Measurements from ENCODE around the gene KRT6B. TPM values are rescaled to one million over a fixed set of nuclear protein-coding genes. Genes with fewer than 3 reads are reported as not detected.

Gene KRT6B
- total RNA-seq, 1 experiment from 2014 or later, result not detected

DNA sequence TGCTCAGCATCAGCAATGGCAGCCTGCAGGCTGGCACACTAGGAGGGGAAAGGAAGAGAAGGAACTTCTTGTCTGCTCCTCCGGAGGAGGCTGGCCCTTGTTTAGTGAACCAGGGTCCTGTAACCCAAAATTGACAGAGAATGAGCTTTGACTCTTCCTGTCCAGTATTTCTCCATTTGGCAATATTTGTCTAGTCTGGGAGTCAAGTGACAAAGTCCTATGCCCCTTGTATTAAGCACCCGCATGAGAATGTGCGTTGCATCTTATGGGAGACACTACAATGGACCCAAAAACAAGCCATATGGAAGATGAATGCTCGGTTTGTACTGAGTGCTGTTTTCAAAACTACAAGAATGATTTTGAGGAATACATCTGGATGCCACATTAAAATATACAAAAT is 17.9 kb upstream of the KRT6B start (continued):
- TF ChIP-seq CTCF (IDR thresholded peaks at IDR 0.05 in 2 of 3, conservative IDR thresholded peaks at IDR 0.05 in 1 of 3; ENCODE audit: borderline replicate concordance in 1 of 3, insufficient read depth in 1 of 3, low read depth in 2 of 3, low read length in 2 of 3) (no peak), ATF3 (IDR thresholded peaks at IDR 0.05) (no peak), RAD21 (IDR thresholded peaks at IDR 0.05; ENCODE audit: low read depth) (no peak), POLR2A (IDR thresholded peaks at IDR 0.05; ENCODE audit: borderline replicate concordance, extremely low read depth, insufficient read depth, insufficient read length) (no peak), CEBPB (IDR thresholded peaks at IDR 0.05; ENCODE audit: low read depth) (no peak), CBX3 (IDR thresholded peaks at IDR 0.05; ENCODE audit: low read depth) (no peak), EGR1 (IDR thresholded peaks at IDR 0.05; ENCODE audit: low read depth) (no peak), SP1 (IDR thresholded peaks at IDR 0.05; ENCODE audit: low read depth) (no peak)
- TF ChIP-seq, protein P1, sequence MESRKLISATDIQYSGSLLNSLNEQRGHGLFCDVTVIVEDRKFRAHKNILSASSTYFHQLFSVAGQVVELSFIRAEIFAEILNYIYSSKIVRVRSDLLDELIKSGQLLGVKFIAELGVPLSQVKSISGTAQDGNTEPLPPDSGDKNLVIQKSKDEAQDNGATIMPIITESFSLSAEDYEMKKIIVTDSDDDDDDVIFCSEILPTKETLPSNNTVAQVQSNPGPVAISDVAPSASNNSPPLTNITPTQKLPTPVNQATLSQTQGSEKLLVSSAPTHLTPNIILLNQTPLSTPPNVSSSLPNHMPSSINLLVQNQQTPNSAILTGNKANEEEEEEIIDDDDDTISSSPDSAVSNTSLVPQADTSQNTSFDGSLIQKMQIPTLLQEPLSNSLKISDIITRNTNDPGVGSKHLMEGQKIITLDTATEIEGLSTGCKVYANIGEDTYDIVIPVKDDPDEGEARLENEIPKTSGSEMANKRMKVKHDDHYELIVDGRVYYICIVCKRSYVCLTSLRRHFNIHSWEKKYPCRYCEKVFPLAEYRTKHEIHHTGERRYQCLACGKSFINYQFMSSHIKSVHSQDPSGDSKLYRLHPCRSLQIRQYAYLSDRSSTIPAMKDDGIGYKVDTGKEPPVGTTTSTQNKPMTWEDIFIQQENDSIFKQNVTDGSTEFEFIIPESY (IDR thresholded peaks at IDR 0.05; ENCODE audit: extremely low read depth, insufficient replicate concordance, low read length), result no peak

- H2AFZ ChIP-seq (ENCODE audit: low read depth, low read length, poor library complexity, severe bottlenecking), result no peak overlapping the region
- no peaks in the 10 kb centered on the region for H3K9me2 ChIP-seq (ENCODE audit: insufficient read depth)
- H3K36me3 ChIP-seq (ENCODE audit: control insufficient read depth in 1 of 2, insufficient read depth in 2 of 2, low read length in 2 of 2), result no peaks in the 10 kb centered on the region
- H3K9me3 ChIP-seq (ENCODE audit: control insufficient read depth in 1 of 2, insufficient read depth in 1 of 2, low read depth in 1 of 2, low read length in 2 of 2), result no peaks in the 10 kb centered on the region
- H3K4me1 ChIP-seq (ENCODE audit: control insufficient read depth in 1 of 2, insufficient read depth in 2 of 2, low read length in 2 of 2), result no peaks in the 10 kb centered on the region
- intact Hi-C loops (cut with micrococcal nuclease), result no loop called here
- DNase-seq (ENCODE audit: low read depth, low spot score) (no peak), ATAC-seq (no peak)
- CTCF ChIA-PET, result no interaction called here
- POLR2A ChIA-PET, result no interaction called here
- no peak for TF ChIP-seq POLR2AphosphoS5 (IDR thresholded peaks at IDR 0.05; ENCODE audit: low read depth, low read length)
- no peak for TF ChIP-seq ZNF274 (IDR thresholded peaks at IDR 0.05; ENCODE audit: low read depth, low read length)
- TF ChIP-seq YY1 (IDR thresholded peaks at IDR 0.05; ENCODE audit: extremely low read depth, insufficient replicate concordance, low read depth, low read length), result no peak
- TF ChIP-seq, protein P1 (IDR thresholded peaks at IDR 0.05; ENCODE audit: extremely low read depth, insufficient replicate concordance, low read length), result no peak
- TF ChIP-seq TCF7L2 (IDR thresholded peaks at IDR 0.05; ENCODE audit: borderline replicate concordance, extremely low read depth, insufficient read depth, insufficient read length), result no peak
- TF ChIP-seq CEBPB (IDR thresholded peaks at IDR 0.05; ENCODE audit: low read depth), result no peak
- TF ChIP-seq POLR2A (IDR thresholded peaks at IDR 0.05; ENCODE audit: borderline replicate concordance, extremely low read depth, insufficient read depth, insufficient read length), result no peak
- no peak for TF ChIP-seq ATF3 (IDR thresholded peaks at IDR 0.05)
- no peak for TF ChIP-seq CBX3 (IDR thresholded peaks at IDR 0.05; ENCODE audit: low read depth)
- no TSS peak for BruUV-seq (replicated peaks)
- no peak overlapping the region for H3K9ac ChIP-seq (ENCODE audit: low read length)
- H3K4me2 ChIP-seq (ENCODE audit: low read length), result no peak overlapping the region
- no peaks in the 10 kb centered on the region for H3K79me2 ChIP-seq (ENCODE audit: insufficient read depth, low read length)
- no peaks in the 10 kb centered on the region for H4K20me1 ChIP-seq (ENCODE audit: insufficient read depth)
- RAD21 ChIA-PET (ENCODE audit: low non-redundant PET in 1 of 2, low total read pairs in 2 of 2, uncharacterized antibody in 2 of 2, unreplicated experiment in 2 of 2), result no interaction called here
- H3K27me3 ChIP-seq (ENCODE audit: insufficient read depth, low read length), result no peaks in the 10 kb centered on the region
- no peak overlapping the region for H3K27ac ChIP-seq (ENCODE audit: low read depth, low read length)
- H3K4me3 ChIP-seq (replicated peaks in 1 of 2; ENCODE audit: low read depth in 1 of 2, low read length in 2 of 2), result no peak overlapping the region
Measured at GRCh38 chr12:52464897-52465296, 13.0 kb upstream of the KRT6B start.
